Stimulated activated CD8-positive, alpha-beta memory T cell treated with anti-CD3 and anti-CD28 coated beads, Interleukin-4, amount 100 ng/mL, for 24 hours (primary cell): Measurements from ENCODE around the gene PLCG2.

ENCODE experiments used
- DNase-seq: peaks from one replicate; pipeline ENCODE4 v3.0.0-alpha.2; 2020; ENCODE audit warnings: low read depth

PLCG2 gene

GRCh38 chr16:81816793-81817210 is 37.7 kb downstream of the PLCG2 start:
- no peak for DNase-seq

- no peak for DNase-seq
Observed at GRCh38 chr16:81817296-81817695, 38.2 kb downstream of the PLCG2 start.

- DNase-seq, result no peak
Observed at GRCh38 chr16:81817789-81818567, 38.9 kb downstream of the PLCG2 start.

GRCh38 chr16:81818568-81818896 is 39.4 kb downstream of the PLCG2 start:
- no peak for DNase-seq

- DNase-seq, result no peak
Observed at GRCh38 chr16:81818905-81819304, 39.8 kb downstream of the PLCG2 start.

- no peak for DNase-seq
Observed at GRCh38 chr16:81821436-81822128, 42.5 kb downstream of the PLCG2 start.

GRCh38 chr16:81823111-81823510 is 44.0 kb downstream of the PLCG2 start:
- no peak for DNase-seq

- no peak for DNase-seq
Observed at GRCh38 chr16:81823734-81824133, 44.6 kb downstream of the PLCG2 start.

- DNase-seq, result no peak
Observed at GRCh38 chr16:81826523-81826922, 47.4 kb downstream of the PLCG2 start.

GRCh38 chr16:81830845-81831540 is 51.9 kb downstream of the PLCG2 start:
- DNase-seq, result no peak

- peak; percentile 52 for DNase-seq
Observed at GRCh38 chr16:81831722-81832126, 52.6 kb downstream of the PLCG2 start.

- DNase-seq, result no peak
Observed at GRCh38 chr16:81832801-81833547, 53.9 kb downstream of the PLCG2 start.

- DNase-seq, result no peak
Observed at GRCh38 chr16:81833751-81834150, 54.7 kb downstream of the PLCG2 start.

- DNase-seq, result no peak
Observed at GRCh38 chr16:81834868-81835267, 55.8 kb downstream of the PLCG2 start.

GRCh38 chr16:81836279-81837054 is 57.4 kb downstream of the PLCG2 start:
- DNase-seq, result no peak

- no peak for DNase-seq
Observed at GRCh38 chr16:81837312-81837751, 58.2 kb downstream of the PLCG2 start.

- DNase-seq, result no peak
Observed at GRCh38 chr16:81838794-81839193, 59.7 kb downstream of the PLCG2 start.

GRCh38 chr16:81841722-81842121 is 62.6 kb downstream of the PLCG2 start:
- DNase-seq, result no peak

GRCh38 chr16:81842564-81843242 is 63.6 kb downstream of the PLCG2 start:
- no peak for DNase-seq

- no peak for DNase-seq
Observed at GRCh38 chr16:81843243-81843582, 64.1 kb downstream of the PLCG2 start.

GRCh38 chr16:81843683-81844082 is 64.6 kb downstream of the PLCG2 start:
- no peak for DNase-seq
